GM19193 (cell line): ENCODE data around the gene ZFYVE28.

ENCODE experiments used
- POLR2A ChIP-seq: IDR thresholded peaks from 4 replicates; pipeline ENCODE4 v1.6.1; 2011; ENCODE audit not compliant: insufficient read depth, insufficient read length; ENCODE audit errors: extremely low read depth

ZFYVE28 gene

DNA sequence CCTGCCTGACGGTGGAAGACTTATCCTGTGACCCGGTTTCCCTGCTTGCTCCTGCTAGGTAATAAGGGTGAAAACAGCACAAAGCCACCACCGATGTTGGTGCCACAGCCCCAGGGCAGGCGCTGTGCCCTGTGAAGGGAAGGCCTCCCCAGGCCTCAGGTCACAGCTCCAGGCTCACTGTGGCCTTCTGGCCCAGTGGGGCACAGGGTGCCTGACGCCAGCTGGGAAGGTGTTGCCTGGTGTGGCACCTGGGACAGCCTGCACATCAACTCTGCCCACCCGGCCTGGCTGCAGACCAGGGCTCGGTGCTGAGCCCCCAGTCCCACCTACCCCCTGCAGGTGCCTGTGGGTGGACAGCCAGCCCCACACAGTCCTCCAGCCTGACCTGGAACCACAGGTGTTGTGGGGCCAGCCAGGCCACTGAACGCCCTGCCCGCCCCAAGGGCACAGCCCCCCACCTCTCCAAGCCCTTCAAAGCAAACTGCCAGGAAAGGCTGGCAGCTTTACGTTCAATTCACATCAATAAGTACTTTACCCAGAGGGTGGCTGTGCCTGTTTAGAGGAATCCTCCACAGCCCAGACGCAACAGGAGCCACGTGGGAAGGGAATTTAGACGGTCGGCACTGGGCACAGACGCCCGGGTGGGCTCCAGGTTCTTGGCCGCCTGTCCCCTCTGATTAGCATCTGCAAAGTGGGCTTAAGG lies 54.3 kb downstream of the ZFYVE28 start:
- TF ChIP-seq POLR2A = no peak

DNA sequence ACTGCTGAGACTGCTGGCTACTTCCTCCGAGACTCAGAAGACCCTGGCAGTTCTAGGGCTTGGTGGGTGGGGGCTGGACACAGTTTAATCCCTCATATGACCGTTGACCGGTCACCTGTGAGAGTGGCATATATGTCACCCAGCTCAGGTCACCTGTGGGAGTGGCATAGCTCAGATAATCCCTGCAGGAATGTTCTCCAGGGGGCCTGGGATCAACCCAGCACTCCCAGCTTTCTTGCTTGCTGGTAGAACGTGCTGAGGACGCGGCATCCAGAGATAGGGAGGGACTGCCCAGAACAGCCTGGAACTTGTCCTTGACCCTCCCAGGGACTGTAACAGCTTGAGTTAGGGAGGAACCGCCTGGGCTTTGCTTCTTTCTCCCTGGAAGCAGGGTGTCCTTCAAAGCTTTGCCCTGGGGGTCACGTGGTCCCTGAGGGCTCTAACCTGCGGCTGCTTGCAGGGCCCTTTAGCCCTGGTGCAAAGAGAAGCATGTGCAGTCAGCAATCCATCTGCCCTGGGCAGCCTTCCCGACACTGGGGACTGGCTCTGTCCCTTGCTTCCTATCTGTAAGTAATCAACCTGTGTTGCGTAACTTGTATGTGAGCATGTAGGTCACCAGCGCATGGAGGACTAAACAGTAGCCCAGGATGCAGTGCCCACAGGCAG lies 55.3 kb downstream of the ZFYVE28 start:
- no peak for TF ChIP-seq POLR2A

DNA sequence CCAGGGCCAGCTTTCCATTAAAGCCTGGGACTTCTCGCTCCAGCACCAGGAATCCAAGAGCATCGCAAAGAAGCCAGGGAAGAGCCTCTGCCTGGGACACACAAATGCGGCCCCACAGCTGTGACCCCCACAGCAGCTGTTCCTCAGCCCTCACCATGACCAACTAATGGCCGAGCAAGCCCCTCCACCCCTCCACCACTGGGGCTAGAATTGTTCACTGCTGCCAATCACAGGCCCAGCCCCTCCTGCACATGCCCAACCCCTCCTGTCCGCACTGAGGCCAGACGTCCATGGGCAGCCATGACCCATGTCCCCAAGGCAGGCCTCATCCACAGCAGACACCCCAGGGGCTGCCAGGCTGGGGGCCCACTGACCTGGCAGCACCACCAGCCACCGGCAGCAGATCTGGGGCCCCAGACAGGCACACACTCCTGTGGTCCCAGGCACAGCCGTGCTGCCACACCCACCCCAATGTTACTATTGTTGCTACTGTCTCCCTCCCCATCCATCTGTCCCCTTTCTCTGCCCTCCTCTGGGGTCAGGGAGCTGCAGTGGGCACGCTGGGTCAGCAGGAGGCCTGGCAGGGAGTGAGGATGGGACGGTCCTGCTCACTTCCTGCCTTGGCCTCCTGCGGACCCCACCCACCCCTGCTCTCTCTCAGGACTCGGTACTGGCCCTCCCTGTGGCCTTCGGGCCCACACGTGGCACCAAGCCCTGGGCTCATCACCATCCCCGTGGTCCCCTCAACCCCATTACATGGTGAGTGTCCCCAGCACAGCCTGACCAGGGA lies 56.0 kb downstream of the ZFYVE28 start:
- TF ChIP-seq POLR2A = no peak

GRCh38 chr4:2361366-2362265 lies 56.8 kb downstream of the ZFYVE28 start:
- no peak for TF ChIP-seq POLR2A

- no peak for TF ChIP-seq POLR2A
Measured at GRCh38 chr4:2360396-2360730, 58.1 kb downstream of the ZFYVE28 start.

DNA sequence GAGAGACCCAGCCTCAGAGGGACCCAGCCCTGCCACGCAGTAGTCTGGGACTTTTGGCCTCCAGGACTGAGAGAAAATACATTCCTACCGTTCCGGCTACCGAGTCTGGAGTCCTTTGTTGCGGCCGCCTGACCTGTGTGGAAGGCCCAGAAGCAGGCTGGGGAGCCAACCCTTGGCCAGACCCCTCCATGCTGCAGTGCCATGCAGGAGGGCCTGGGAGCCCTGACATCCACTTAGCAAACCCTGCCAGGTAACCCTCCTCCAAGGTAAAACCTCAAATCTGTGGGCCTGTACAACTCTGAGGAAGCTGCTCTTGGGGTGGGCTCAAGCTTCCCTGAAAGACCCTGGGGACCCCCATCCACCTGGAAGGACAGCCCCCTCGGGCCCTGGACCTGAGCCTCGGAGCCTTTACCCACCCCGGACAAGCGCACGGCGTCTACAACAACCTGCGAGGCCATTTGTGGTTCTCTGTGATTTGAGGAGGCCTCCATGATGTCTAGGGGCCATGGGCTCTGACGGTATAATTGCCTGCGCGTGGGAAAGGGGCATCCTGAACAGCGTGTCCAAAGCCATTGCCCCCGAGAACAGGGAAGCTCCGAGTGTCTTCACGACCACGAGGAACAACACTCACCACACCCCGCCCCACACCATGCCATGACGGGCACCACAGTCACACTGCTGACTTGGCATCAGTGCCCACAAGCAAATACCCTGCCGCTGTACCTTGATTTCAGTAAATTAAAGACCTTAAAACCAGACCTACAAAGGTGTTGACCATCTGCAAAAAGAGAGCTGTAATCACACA lies 58.7 kb downstream of the ZFYVE28 start:
- TF ChIP-seq POLR2A = no peak

DNA sequence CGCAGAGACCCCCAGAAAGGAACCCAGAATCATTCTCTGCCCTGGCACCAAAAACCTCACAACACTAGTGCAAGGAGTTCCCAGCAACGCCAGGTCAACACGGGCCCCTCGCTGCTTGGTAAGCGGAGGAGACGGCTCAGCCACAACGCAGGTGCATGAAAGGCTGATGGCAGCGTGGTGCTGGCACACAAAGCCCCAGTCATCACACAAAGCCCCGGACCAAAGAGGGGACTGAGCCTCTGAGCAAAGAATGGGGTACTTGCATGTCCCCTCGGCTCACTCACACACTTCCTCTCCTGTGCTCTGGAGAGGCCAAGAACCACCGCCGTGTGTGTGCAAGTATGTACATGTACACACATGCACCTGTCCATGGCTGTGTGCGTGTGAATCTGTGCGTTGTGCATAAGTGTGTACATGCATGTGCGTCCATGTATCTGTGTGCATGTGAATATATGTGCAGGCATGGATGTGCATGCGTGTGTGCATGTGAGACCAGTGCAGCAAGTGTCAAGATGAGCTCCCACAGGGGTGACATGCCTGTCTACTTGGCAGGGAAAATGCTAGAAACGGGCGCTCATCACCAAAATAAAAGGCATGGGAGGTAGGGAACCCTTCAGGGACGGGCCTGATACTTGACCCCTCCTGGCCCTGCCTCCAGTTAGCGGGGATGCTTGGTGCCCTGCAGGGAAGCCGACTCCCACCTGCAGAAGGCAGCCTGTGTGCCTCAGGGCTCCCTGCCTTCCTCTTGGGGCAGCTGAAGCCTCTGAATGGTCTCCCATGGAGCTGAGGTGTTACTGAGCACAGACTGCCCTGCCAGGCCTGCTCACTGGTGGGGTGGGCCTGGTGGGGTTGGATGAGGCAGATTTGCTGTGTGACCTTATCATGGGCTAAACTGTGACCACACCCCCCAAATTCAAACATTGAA lies 60.4 kb downstream of the ZFYVE28 start:
- TF ChIP-seq POLR2A = no peak

GRCh38 chr4:2356123-2357069 lies 62.0 kb downstream of the ZFYVE28 start:
- no peak for TF ChIP-seq POLR2A

- TF ChIP-seq POLR2A = no peak
Measured at GRCh38 chr4:2354760-2355159, 63.7 kb downstream of the ZFYVE28 start.

GRCh38 chr4:2354118-2354517 lies 64.3 kb downstream of the ZFYVE28 start:
- TF ChIP-seq POLR2A = no peak

DNA sequence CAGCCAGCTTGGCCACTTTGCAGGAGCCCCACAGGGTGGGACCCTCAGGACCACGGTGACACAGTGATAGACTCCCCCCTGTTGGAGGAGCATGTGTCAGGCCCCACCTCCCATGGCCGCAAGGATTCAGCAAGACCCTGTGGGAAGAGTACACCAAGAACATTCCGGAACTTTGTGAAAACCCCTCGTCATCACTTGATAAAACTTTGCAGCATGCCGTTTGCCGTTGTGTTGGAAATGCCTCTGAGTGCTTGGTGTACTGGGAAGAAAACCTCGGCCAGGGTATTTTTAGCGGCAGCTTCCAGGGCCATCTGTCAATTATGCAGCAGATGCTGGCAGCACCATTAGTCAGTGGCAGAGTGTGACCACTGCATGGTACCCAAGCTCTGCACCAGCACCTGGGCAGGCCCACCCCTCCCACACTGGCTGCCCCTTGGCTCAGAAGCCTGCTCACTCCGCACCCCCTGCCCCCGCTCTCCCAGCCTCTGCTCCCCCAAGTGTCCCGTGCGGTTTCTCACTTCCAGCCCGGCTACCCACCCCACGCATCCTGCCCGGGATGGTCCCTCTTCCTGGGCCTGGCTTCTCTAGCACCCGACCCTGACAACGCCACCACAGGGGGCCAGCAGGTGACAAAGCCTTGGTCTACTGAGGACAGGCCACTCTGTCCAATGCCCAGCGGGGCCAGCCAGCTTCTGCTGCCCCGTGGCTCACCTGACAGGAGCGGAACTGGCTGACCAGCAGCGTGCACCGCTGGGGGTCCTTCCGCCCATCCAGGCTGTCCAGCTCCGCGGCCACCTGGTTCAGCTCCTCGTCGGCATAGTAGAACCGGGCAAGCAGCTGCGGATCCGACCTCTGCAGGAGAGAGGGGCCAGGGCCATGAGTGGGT lies 65.0 kb downstream of the ZFYVE28 start:
- TF ChIP-seq POLR2A = no peak
